GM12892 (cell line): ENCODE results near the gene KCNH5.

Experiments used
- POLR2A ChIP-seq: IDR thresholded peaks from 2 replicates; pipeline ENCODE4 v1.6.1; 2011; ENCODE audit warnings: low read depth, low read length, control low read depth
- POLR2AphosphoS5 ChIP-seq: IDR thresholded peaks from 2 replicates; pipeline ENCODE4 v1.6.1; 2011; ENCODE audit warnings: low read depth, low read length, control low read depth
- TAF1 ChIP-seq: IDR thresholded peaks from 2 replicates; pipeline ENCODE4 v1.6.1; 2011; ENCODE audit warnings: low read depth, mild to moderate bottlenecking, control low read depth, low read length, borderline replicate concordance

- TF ChIP-seq POLR2AphosphoS5, result no peak
- TF ChIP-seq POLR2A, result no peak
- no peak for TF ChIP-seq TAF1
These were observed 351.2 kb downstream of the KCNH5 start for GRCh38 chr14:62694075-62694474.
